NCI-H446 (cell line): Measurements from ENCODE around the gene CLBA1.

Source experiments
- DNase-seq, 2 experiments: peaks; one replicate each; lab custom pipeline; 2025; lab: John Stamatoyannopoulos, UW

CLBA1 gene

DNA sequence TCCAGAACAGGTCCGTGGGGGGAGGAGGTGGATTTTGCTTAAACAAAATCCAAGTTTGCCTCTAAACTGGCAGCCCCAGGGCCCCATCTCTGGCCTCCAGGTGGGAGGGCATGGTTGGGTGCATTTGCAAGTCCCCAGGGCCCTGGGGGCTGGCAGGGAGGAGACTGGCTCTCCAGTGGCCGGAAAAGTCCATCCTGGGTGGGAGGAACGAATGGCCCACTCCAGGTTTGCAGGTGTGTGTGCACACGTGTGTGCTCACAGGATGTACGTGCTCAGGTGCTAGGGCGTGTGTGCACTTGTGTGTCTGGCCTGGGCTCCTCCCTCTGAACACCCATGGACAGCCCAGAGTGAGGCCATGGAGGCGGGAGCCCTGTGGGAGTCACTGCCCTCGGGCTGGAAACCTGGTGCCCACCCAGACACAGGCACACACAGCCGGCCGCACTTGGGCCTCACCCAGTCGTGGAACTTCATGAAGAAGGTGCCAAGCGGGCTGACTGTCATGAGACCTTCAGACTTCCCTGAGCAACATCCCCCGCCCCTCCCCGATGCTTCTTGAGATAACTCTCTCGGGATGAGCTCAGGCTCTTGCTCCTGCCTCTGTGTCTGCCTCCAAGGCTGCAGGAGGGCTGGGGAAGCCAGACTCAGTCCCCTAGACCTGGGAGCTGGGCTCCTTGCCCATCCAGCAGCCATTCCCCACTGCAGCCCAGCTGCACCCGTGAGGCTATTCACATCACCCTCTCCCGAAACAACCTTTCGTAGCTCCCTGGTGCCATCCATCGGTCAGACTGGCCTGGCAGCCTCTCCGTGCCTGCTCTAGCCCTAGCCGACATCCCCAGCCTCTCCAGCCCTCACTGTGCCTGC, 16.8 kb upstream of the CLBA1 start:
- DNase-seq = peak in 1 of 2 experiments; percentile 53

DNA sequence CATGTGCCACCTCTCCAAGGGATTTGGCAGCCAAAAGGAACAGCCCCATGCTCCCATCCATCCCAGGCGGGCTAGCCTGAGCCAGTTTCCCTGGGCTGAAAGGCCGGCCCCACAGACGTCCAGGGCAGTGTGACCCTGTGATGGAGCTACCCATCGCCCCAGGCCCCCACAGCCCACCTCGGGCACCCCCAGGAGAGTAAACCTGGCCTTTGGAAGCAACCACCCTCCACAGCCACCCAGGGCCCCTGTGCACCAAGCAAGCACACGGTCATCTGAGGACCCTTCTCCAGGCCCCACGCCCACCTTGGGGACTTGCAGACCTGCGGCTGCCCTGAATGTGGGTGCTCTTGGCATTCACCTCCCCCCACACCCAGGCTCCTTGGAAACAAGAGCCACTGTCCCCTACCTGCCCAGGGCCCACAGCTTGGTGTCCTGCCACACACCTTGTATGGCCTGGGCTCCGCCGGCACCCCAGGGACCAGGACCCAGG, 15.8 kb upstream of the CLBA1 start:
- no peak for DNase-seq

DNA sequence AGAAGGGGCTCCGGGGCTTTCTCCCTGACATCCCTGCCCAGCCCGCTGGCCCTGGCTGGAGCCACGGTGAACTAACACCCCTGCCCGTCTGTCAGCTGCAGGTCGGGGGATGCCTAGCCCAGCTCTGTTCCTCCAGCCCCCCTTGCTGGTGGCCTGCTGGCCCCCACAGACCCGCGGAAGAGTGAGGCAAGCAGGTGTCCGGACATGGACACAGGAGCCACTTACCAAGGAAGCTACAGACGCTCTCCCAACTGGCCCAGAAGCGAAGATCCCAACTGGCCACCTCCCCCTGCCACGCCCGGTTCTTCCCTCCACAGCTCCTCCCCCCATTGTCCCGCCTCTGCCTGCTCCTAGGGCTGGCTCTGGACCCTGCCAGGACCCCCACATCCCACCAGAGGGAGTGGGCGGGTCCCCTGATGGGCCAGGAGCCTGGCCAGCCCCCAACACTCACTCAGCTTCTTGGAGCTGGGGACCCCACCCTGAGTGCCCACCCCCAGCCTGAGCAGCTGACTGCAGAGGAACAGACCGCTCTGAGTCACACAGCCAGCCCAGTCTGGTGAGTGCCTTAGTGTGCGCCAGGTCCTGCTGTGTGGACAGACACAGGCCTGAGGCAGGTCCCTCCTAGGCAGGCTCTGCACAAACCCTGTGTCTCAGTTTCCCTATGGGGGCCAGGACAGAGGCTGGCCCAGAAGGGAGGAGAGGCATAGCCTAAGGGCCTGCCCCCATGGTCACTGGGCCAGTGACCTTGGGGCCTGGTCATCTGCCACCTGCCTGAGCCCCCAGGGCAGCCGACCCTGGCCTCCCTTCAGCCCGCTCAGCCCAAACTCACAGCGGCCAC, 15.1 kb upstream of the CLBA1 start:
- DNase-seq = peak in 1 of 2 experiments; percentile 70

DNA sequence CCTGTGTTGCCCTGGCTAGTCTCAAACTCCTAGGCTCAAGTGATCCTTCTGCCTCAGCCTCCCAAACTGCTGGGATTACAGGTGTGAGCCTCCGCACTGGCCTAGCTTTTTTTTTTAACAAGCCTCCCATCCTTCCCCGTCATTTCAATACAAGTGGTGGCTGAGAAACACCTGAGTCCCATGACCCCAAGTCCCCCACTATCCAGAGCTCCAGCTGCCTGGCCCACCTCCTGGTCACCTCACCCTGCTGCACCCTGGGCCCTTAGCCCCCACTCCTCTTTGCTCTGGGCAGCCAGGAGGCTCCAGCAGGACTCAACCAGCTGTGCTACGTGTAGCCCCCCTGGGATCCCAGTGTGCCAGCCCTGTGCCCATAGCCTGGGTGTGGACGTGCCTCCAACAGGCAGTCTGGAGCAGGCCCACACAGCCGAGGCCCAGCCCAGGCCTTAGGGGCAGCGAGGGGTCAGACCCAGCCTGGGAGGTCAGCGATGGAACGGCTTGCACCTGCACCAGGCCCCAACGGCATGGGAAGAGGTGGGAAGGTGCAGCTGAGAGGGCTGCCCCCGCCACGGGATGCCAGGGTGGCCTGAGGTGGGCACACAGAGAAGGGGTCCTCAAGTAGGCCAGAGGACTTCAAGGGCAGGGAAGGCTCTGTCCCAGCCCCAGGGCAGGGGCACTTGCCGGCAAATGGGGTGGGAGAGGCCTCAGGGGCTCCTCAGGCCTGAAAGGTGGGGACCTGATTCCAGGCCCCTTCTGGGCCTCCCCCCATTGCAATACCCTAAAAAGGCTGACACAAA, 13.9 kb upstream of the CLBA1 start:
- no peak for DNase-seq

DNA sequence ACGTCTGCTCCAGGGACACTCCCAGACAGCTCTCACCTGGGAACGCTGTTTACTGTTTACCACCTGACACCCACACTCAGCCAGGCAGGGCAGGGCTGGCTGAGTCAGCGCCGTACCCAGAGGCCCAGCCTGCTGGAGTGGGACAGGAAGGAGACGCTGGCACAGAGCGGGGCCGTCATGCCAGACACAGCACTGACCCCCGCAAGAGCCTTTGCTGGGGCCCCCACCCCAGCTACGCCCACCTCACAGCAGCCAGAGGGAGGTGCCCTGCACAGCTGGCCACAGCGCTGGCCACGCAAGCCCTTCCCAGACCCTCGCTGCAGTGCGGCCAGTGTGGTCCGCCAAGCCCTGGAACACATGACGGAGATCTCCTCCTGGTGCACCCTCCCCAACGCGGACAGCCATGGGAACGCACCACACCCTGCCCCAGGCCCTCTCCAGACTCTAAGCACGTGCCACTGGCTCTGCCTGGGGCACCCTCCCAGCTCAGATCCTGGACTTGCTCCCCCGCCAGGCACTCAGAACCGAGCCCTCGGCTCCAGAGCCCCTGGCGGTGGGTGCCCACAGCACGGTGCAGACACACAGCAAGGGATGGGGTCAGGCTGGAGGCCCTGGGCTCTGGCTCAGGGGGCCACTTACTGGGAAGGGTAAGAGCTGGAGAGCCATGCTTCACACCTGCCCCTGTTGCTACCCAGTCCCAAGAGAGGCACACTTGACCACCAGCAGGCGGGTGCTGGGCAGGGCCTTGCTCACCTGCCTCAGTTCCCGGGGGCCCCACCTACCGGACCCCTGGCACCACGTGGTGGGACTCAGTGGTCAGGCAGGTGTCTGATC, 13.1 kb upstream of the CLBA1 start:
- no peak for DNase-seq

DNA sequence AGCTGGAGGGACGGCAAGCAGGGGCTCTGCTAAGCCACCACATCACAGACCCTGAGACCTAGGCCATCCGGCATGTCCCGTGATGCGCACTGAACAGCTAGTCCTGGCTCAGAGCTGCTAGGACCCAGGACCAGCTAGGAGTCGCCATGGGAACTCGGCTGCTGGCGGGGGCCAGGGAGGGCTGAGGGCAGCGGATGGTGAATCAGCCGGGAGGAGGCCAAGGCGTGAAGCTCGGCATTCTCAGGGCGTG, 12.5 kb upstream of the CLBA1 start:
- peak; percentile 41 to 91 for DNase-seq

DNA sequence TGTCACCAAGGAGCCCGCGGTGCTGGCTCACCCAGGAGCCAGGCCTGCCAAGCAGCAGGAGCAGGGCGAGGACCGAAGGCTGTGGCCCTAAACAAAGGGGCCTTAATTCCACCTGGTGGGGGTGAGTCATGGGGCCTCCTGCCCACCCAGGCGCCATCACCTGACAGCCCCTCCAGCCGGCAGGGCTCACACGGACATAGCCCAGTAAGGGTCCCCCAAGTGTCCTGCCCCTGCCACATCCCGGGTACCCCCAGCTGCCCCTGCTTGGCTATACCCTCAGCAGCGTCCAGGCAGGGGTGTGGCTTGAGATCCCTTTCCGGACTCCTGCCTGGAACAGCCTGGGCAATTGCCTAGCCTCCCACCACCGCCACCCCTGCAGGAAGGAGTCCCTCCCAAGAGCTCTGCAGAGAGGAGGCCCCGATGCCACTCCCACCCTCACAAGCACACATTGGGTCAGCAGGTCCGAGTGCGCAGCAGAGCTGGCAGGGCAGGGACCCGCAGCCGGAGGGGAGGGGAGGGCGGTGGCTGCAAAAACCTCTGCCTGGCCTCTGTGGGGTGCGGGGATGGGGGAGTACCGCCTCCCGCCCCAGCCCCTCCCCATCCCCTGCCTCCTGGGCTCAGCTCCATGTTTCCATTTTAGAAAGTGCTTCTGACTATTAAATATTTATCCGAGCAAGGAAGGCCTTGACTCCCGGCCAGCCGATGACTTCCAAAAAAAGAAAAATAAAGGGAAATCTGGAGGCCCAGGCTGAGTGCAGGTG, 12.0 kb upstream of the CLBA1 start:
- peak in 1 of 2 experiments; percentile 64 for DNase-seq

DNA sequence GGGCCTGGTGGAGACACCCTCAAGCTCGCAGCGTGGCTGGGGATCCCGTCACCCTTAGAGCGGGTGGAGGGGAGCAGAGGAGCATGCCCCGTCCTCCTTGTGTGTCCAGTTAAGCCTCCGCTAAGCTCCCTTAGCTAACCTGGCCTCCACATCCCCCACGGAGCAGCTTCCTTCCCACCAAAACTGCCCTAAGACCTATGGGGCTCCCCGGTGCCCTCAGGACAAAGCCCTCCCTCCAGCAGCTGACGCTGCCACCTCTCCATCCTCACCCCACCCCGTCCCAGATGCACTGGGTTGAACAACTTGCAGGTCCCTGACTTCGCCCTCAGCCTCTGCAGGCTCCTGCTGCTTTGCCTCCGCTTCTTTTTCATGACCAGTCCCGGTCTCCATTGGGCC, 11.4 kb upstream of the CLBA1 start:
- DNase-seq = no peak

DNA sequence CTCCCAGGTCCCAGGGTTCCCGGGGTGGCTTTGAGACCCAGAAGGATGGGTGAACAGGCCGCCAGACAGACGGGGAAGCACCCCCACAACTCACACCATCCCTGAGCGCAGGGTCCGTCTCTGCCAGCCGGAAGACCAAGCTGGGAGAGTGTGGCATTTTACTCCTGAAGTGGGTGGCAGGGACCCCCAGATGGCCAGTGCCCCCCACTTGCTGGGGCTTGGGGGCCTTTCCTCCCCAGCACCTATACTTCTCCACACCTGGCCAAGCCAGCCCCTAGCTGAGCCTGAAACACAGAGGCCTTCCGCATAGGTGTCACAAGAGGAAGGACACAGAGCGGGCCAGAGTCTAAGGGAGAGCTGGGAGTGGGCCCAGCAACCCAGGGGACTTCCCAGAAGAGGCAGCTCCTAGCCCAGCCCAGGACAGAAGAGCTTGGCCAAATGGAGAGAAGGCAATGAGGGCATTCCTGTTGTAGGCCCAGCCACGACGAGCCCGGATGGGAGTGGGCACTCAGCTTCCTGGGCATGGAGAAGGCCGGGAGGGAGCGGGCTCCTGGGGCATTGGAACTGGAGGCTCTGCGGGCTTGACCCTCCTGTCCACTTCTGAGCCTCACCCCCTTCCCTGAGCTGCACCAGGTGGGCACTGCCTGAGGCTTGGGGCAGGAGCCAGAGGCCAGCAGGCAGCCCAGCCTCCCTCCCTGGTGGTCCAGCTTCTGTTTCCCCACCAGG, 10.8 kb upstream of the CLBA1 start:
- no peak for DNase-seq

DNA sequence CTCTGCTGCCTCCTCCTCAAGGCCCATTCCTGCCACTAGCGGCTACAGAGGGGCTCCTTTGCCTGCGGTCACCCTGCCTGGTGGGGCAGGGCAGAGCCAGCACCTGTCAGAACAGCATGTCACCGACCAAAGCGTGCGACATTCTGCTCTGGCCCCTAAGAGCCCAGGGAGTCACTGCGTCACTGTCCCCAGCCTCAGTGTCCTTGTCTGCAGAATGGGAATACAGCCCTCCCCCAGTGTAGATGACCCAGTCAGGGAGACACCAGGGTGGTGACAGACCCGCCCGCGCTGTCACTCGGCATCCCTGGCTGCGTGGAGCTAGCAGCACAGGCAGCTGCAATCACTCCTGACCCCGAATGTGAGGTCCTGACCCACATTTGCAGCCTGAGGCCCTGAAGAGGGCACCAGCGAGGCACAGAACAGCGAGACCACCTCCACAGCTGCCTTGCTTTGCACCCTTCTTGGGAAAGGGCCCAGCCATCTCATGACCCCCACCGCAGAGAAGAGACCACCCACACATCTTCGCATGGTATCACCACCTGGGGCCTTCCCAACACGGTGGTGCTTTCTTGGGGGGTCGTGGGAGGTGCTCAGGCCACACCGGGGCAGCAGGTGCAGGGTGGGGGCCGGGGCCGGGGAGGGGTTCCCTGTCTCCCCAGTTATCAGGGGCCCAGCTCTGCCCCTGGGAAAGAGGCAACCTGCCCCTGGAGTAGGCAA, 9.9 kb upstream of the CLBA1 start:
- DNase-seq = no peak

DNA sequence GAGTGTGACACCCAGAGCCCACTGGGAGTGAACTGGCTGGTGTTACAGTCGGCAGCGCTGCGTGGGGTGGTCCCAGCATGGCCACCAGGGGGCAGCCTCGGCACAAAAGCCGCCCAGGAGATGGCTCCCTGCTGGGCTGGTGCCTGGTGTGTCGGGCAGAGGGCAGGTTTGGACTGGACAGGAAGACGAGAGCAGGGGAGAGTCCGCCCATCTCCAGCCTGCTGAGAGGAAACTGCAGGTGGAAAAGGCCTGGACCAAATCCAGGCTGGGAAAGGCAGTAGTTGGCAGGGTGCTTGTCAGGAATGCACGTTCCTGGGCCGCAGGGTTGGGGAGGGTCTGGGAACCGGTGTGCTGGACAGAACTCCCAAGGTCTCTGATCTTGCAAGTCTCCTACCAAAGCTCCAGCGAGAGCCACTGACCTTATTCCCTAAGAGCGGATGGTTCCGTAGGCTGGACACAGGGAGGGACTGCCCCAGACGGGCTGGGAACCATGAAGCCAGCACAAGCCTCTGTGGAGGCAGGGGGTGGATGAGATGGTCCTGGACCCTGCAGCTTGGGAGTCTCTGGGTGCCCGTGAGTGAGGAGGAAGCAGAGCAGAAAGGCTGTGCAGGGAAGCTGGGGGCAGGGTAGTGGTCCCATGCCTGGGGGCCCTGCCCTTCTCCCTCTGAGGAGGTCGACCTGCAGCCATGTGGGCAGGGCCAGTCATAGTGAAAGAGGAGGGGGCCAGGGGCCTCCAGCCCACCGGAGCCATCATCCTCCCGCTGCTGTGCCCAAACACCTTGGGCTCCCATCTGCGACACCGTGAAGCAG, 9.2 kb upstream of the CLBA1 start:
- DNase-seq = peak in 1 of 2 experiments; percentile 62

DNA sequence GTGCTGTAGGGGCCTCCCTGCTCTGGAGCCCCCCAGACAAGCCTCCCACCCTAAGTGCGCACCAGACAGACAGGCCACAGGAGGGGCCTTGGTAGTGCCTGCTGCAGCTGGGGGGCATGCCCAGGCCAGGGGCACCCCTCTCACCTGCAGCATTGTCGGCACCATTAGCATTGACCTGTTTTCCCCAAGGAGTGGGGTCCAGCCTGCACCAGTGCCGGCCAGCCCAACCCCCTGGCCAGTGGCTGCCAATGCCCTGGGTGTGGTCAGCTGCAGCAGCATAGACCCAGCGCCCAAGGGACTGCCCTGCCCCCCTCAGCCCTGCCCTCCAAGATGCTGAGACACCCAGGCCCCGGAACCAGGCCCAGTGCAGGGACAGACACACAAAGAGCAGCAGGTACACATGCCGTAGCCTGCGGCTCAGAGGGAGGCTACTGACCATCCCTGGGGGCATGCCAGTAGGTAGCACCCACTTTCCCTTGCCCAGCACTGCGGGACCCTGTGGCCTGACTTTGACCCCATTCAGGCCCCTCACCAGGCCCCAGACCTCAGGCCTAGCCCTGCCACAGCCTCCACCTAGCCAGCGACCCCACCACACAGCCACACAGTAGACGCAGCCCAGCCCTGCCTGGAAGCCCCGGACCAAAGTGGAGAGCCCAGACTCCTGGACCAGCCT, 8.4 kb upstream of the CLBA1 start:
- DNase-seq = no peak

DNA sequence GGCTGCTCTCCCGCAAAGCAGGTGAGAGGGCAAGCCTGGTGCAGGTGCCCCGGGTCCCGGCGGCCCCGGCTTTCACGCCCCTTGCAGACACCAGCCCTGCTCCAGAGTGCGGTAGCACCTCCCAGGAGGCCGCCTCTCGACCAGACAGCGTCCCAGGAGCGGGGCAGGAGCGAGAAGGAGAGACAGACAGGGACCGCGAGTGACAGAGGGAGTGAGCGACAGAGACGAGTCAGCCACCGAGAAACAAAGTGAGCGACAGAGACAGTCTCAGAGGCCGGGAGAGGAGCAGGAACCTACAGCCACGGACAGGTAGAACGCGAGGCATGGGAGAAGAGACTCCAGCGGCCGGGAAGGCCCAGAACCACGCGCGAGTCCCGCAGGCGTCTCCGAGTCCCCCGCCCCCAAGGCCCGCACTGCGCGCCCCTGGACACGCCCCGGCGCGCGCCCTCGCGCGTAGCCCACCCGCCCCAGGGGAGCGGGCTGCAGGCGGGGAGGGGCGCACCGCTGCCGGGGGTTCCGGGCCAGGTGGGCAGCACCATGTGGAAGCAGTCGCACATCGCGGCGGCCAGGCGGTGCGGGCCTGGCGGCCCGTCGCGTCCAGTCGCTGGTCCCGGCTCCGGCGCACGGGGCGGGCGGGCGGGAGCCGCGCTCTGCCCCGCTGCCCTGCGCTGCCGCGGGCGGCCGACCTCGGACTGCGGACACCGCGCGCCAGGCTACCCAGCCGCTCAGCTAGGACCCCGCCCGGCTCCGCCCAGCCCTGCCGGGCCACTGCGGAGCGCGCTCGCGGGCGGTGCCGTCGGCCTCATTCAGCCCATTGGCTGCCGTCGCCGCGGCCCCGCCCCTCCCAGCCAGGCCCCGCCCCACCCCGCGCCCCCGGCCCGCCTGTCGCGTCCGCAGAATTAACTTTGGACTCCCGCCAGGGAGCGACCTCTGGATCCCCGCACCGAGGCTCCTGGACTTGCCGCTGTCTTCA, 7.6 kb upstream of the CLBA1 start, which contains the start of gene AHNAK2:
Gene AHNAK2, minus strand, starts transcription at position 694 of the 973 bp plus-strand sequence. Its CDS starts 137 bp downstream, at position 557.
- peak in 1 of 2 experiments; percentile 83 for DNase-seq

DNA sequence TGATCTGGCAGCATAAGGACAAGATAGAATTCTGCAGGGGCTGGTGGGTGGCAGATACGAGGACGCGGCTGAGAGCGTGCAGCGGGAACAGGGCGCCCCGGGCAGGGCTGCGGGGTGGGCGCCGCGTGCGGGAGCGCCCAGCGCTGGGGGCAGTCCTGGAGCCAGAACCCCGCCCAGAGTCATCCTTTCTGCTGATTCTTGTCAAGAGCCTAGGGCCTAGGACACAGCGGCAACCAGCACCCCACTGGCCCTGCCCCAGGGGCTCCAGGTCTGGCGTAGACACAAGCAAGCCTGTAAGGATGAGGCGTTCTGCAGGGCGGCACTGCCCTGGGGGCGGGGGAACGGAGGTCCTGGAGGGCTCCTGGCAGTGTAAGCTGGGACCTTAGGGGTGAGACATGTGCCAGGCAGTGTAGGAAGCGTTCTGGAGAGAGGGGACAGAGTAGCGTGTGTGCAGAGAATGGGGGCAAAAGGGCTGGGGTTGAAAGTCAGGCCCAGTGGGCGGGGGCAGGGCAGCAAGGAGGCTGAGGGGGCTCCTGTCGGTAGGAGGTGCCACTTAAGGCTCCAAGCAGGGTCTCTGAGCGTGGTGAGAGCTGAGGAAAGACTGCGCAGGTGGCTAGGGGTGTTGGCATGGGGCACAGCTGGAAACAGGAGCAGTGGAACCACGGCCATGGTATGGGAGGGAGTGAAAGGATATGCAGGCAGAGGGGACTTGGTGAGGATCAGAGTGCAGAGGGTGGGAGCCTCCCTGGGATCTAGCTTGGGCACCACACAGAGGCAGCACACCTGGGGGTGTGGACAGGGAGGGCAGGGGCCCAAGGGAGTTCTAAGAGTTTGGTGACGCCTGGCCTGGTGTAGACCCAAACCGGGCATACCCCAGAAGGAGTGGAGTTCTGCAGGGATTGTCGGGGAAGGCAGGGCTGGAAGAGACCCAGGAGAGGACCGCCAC, 6.6 kb upstream of the CLBA1 start:
- no peak for DNase-seq
